Endothelial cell of umbilical vein (primary cell): Measurements from ENCODE around the gene RUNX2.

Source experiments
- EZH2 ChIP-seq: IDR thresholded peaks from 2 replicates; pipeline ENCODE4 v1.6.1; 2012; ENCODE audit warnings: borderline replicate concordance, low read depth, mild to moderate bottlenecking, moderate library complexity, low read length, inconsistent platforms; ENCODE audit not compliant: severe bottlenecking
- FOS ChIP-seq: IDR thresholded peaks from 2 replicates; pipeline ENCODE4 v1.6.1; 2011; ENCODE audit warnings: mild to moderate bottlenecking, low read length, moderate library complexity, borderline replicate concordance; ENCODE audit not compliant: insufficient read depth
- GATA2 ChIP-seq: IDR thresholded peaks from 2 replicates; pipeline ENCODE4 v1.7.0; 2011; ENCODE audit warnings: low read depth, mild to moderate bottlenecking, moderate library complexity, mixed read lengths, low read length; ENCODE audit not compliant: insufficient read length, insufficient read depth
- MAX ChIP-seq: IDR thresholded peaks from 2 replicates; pipeline ENCODE4 v1.6.1; 2011; ENCODE audit not compliant: insufficient read depth, insufficient read length
- POLR2A ChIP-seq: IDR thresholded peaks from 2 replicates; pipeline ENCODE4 v1.6.1; 2012; ENCODE audit warnings: low read depth, mild to moderate bottlenecking, control low read depth, low read length
- POLR2AphosphoS5 ChIP-seq: IDR thresholded peaks from 2 replicates; pipeline ENCODE4 v1.6.1; 2012; ENCODE audit warnings: low read depth, mild to moderate bottlenecking, control low read depth, low read length, moderate library complexity; ENCODE audit not compliant: insufficient read depth
- TF ChIP-seq, protein P1 (sequence below), 2 donors: IDR thresholded peaks; 1 replicate in 1 of 2; 2 replicates in 1 of 2; pipeline ENCODE4 v1.5.1; 2011; ENCODE audit warnings: low read length in 2 of 2, mild to moderate bottlenecking in 2 of 2, moderate library complexity in 2 of 2, control low read depth in 1 of 2, inconsistent platforms in 1 of 2, low read depth in 1 of 2; ENCODE audit not compliant: insufficient read depth in 1 of 2; ENCODE audit errors: extremely low read depth in 1 of 2

DNA sequence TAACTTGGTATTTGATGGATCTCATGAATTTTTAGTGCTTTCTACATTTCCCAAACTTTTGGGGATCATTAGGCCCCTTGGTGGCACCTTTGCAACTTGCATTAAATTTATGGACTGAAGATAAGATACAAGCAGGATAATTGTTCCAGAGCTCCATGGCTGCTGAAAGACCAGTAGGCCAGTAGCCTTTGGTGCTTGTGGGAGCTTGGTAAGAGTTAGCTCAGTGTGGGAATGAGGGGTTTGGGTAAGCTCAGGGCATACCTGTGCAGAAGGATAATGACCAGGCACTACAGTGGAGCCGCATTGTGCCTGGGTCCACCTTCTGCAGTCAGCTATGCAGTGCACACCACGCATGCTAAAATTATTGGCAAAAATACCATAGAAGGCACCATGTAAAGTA lies 290.1 kb downstream of the RUNX2 start:
- TF ChIP-seq, protein P1, sequence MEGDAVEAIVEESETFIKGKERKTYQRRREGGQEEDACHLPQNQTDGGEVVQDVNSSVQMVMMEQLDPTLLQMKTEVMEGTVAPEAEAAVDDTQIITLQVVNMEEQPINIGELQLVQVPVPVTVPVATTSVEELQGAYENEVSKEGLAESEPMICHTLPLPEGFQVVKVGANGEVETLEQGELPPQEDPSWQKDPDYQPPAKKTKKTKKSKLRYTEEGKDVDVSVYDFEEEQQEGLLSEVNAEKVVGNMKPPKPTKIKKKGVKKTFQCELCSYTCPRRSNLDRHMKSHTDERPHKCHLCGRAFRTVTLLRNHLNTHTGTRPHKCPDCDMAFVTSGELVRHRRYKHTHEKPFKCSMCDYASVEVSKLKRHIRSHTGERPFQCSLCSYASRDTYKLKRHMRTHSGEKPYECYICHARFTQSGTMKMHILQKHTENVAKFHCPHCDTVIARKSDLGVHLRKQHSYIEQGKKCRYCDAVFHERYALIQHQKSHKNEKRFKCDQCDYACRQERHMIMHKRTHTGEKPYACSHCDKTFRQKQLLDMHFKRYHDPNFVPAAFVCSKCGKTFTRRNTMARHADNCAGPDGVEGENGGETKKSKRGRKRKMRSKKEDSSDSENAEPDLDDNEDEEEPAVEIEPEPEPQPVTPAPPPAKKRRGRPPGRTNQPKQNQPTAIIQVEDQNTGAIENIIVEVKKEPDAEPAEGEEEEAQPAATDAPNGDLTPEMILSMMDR (IDR thresholded peaks at IDR 0.05; ENCODE audit: extremely low read depth in 1 of 2, insufficient read depth in 1 of 2, low read depth in 1 of 2, low read length in 2 of 2), result no peak
- TF ChIP-seq EZH2, result no peak
- no peak for TF ChIP-seq POLR2AphosphoS5
- no peak for TF ChIP-seq POLR2A
- TF ChIP-seq GATA2, result no peak
- no peak for TF ChIP-seq FOS
- no peak for TF ChIP-seq MAX
